GM12878 (cell line): ENCODE data around the gene SORCS1. TPM values are rescaled to one million over a fixed set of nuclear protein-coding genes. Genes with fewer than 3 reads are reported as not detected.

Source experiments
- ATAC-seq: fragments of 200-7000 bp; cut with Tn5 transposase; 3 replicates; pipeline ENCODE4 v1.9.1; 2020; ENCODE audit warnings: mild to moderate bottlenecking, moderate library complexity
- BruUV-seq: library from RNA; stranded (reverse); fragments of 400-500 nt; replicated peaks from 2 replicates; lab custom pipeline; 2021; lab: Mats Ljungman, UMichigan
- CTCF ChIA-PET: fragments of 300-600 bp; sonication (Branson Sonifier 250); formaldehyde crosslinking; extraction: SDS; loops from one replicate; lab custom pipeline; 2021; ENCODE audit warnings: inconsistent platforms; lab: Yijun Ruan, JAX
- POLR2A ChIA-PET: fragments of 350-600 bp; formaldehyde crosslinking; extraction: SDS; loops from one replicate; lab custom pipeline; 2021; ENCODE audit warnings: inconsistent platforms; lab: Charles Lee
- RAD21 ChIA-PET: fragments of 300-600 bp; sonication (Branson Sonifier 250); formaldehyde crosslinking; loops from one replicate; lab custom pipeline; 2023; ENCODE audit warnings: antibody characterized with exemption; ENCODE audit not compliant: unreplicated experiment; lab: Charles Lee
- SMC1A ChIA-PET: fragments of 300-600 bp; sonication (Branson Sonifier 250); formaldehyde crosslinking; loops from one replicate; lab custom pipeline; 2023; ENCODE audit not compliant: unreplicated experiment, uncharacterized antibody; lab: Charles Lee
- DNase-seq: peaks from one replicate; pipeline ENCODE4 v3.0.0-alpha.2; 2011; ENCODE audit warnings: low read depth, low spot score
- FAIRE-seq: peaks from 3 replicates; lab custom pipeline; 2011; peaks lifted over from hg19 to GRCh38; lab: Jason Lieb, UNC
- H2AFZ ChIP-seq: 2 replicates; pipeline ENCODE4 v1.6.0; 2011; ENCODE audit warnings: low read depth, low read length, control low read depth; ENCODE audit not compliant: control insufficient read depth
- H3K27ac ChIP-seq: 2 replicates; pipeline ENCODE4 v1.5.1; 2011; ENCODE audit warnings: control low read depth; ENCODE audit not compliant: control insufficient read depth, insufficient read depth
- H3K27me3 ChIP-seq, 2 experiments: replicated peaks in 1 of 2; 2 replicates each; pipeline versions ENCODE4 v1.6.0 to v1.6.1; 2011; ENCODE audit warnings: low read length in 1 of 2; ENCODE audit not compliant: control insufficient read depth in 2 of 2, insufficient read depth in 2 of 2
- H3K36me3 ChIP-seq, 2 experiments: 2 replicates each; pipeline ENCODE4 v1.5.1; 2011; ENCODE audit warnings: low read length in 1 of 2; ENCODE audit not compliant: control insufficient read depth in 2 of 2, insufficient read depth in 2 of 2
- H3K4me1 ChIP-seq: 2 replicates; pipeline ENCODE4 v1.6.1; 2011; ENCODE audit warnings: mild to moderate bottlenecking, low read length, moderate library complexity, mixed read lengths; ENCODE audit not compliant: control insufficient read depth, insufficient read depth
- H3K4me2 ChIP-seq: 2 replicates; pipeline ENCODE4 v1.6.0; 2011; ENCODE audit warnings: control low read depth; ENCODE audit not compliant: control insufficient read depth, insufficient read depth
- H3K4me3 ChIP-seq: fragments of 200-600 bp; sonication (generic); 2 replicates; pipeline ENCODE4 v1.5.1; 2016
- H3K79me2 ChIP-seq: 2 replicates; pipeline ENCODE4 v1.6.0; 2011; ENCODE audit warnings: low read length; ENCODE audit not compliant: control insufficient read depth, insufficient read depth
- H3K9ac ChIP-seq: 2 replicates; pipeline ENCODE4 v1.8.0; 2011; ENCODE audit warnings: low read length, control low read depth, mixed read lengths; ENCODE audit not compliant: control insufficient read depth, insufficient read depth
- H3K9me3 ChIP-seq: replicated peaks from 3 replicates; pipeline ENCODE4 v1.5.1; 2011; ENCODE audit warnings: mild to moderate bottlenecking, low read length; ENCODE audit not compliant: control insufficient read depth, insufficient read depth
- H4K20me1 ChIP-seq: 2 replicates; pipeline ENCODE4 v1.6.0; 2011; ENCODE audit not compliant: control insufficient read depth, insufficient read depth
- BACH1 ChIP-seq: fragments of 450-650 bp; IDR thresholded peaks from 2 replicates; pipeline ENCODE4 v1.6.1; 2017; ENCODE audit warnings: mild to moderate bottlenecking, borderline replicate concordance
- CHD2 ChIP-seq: IDR thresholded peaks from 2 replicates; pipeline ENCODE4 v1.6.1; 2011; ENCODE audit warnings: low read depth, low read length, improper control_type of control experiment, borderline replicate concordance
- EP300 ChIP-seq, 2 experiments: fragments of 150-350 bp in 1 of 2; IDR thresholded peaks; 2 replicates each; pipeline ENCODE4 v1.6.1; 2011 to 2012; ENCODE audit warnings: low read depth in 2 of 2, low read length in 2 of 2, borderline replicate concordance in 1 of 2, improper control_type of control experiment in 1 of 2, inconsistent platforms in 1 of 2; ENCODE audit not compliant: control insufficient read depth in 1 of 2
- FOXK2 ChIP-seq: fragments of 450-650 bp; IDR thresholded peaks from 2 replicates; pipeline ENCODE4 v1.6.1; 2017; ENCODE audit warnings: mild to moderate bottlenecking, moderate library complexity
- HDGF ChIP-seq: fragments of 450-650 bp; IDR thresholded peaks from 2 replicates; pipeline ENCODE4 v1.6.1; 2016; ENCODE audit warnings: antibody characterized with exemption
- IKZF2 ChIP-seq, 2 experiments: fragments of 450-650 bp; IDR thresholded peaks; 2 replicates each; pipeline ENCODE4 v1.6.1; 2017; ENCODE audit warnings: mild to moderate bottlenecking in 2 of 2, moderate library complexity in 2 of 2
- MEF2B ChIP-seq: fragments of 450-650 bp; IDR thresholded peaks from 2 replicates; pipeline ENCODE4 v1.6.1; 2018; ENCODE audit warnings: mild to moderate bottlenecking, moderate library complexity; ENCODE audit not compliant: partially characterized antibody, poor library complexity, severe bottlenecking
- NFYA ChIP-seq: IDR thresholded peaks from 2 replicates; pipeline ENCODE4 v1.6.1; 2011; ENCODE audit warnings: low read depth, mild to moderate bottlenecking, low read length, improper control_type of control experiment, borderline replicate concordance
- PAX8 ChIP-seq: fragments of 450-650 bp; IDR thresholded peaks from 2 replicates; pipeline ENCODE4 v1.6.1; 2017; ENCODE audit warnings: mild to moderate bottlenecking, moderate library complexity
- RFX5 ChIP-seq: IDR thresholded peaks from 2 replicates; pipeline ENCODE4 v1.6.1; 2011; ENCODE audit warnings: low read depth, low read length, improper control_type of control experiment
- SMAD5 ChIP-seq: IDR thresholded peaks from 2 replicates; pipeline ENCODE4 v1.6.1; 2016; ENCODE audit warnings: antibody characterized with exemption, low read depth
- SUPT20H ChIP-seq: IDR thresholded peaks from 2 replicates; pipeline ENCODE4 v1.6.1; 2011; ENCODE audit warnings: low read depth, mild to moderate bottlenecking, low read length, moderate library complexity, borderline replicate concordance; ENCODE audit not compliant: control insufficient read depth
- YBX1 ChIP-seq: fragments of 450-650 bp; IDR thresholded peaks from 2 replicates; pipeline ENCODE4 v1.6.1; 2016; ENCODE audit warnings: antibody characterized with exemption
- WGBS: methylation state at CpG from one replicate; pipeline ENCODE4 v1.1.6; 2016; ENCODE audit warnings: low lambda C conversion rate; ENCODE audit not compliant: insufficient replicate concordance, insufficient coverage; ENCODE audit errors: missing lambda C conversion rate; 5-methylcytosine and 5-hydroxymethylcytosine counted together
- in situ Hi-C: fragments of 300-500 bp; cut with MboI; formaldehyde crosslinking; loops from 9 replicates; pipeline ENCODE4 v1.14.3; 2018; ENCODE audit warnings: mixed read lengths
- intact Hi-C: fragments of 100-400 bp; cut with micrococcal nuclease; formaldehyde crosslinking; loops from one replicate; pipeline ENCODE4 v1.14.2; 2022; ENCODE audit not compliant: unreplicated experiment
- polyA plus RNA-seq, 11 experiments: library from polyadenylated mRNA; depleted of rRNA in 4 of 11; unstranded in 6 of 11; stranded (reverse) in 5 of 11; fragments of >200 nt; fragmentation: Nextera tagmentation in 4 of 11; fragmentation: Illumina TruSeq in 1 of 11; extraction: Ambion mirVana in 4 of 11; extraction: Trizol in 1 of 11; gene quantifications; 1 replicate in 1 of 11; 2 replicates in 10 of 11; pipeline versions ENCODE4 v1.2.1 to v1.2.3, GENCODE V29; 2011 to 2016; ENCODE audit warnings: inconsistent platforms in 2 of 11, missing spikeins in 2 of 11, low read depth in 1 of 11
- total RNA-seq, 4 experiments: library from RNA; depleted of rRNA in 3 of 4; stranded (reverse); fragments of >200 nt in 3 of 4; fragmentation: Illumina TruSeq in 1 of 4; extraction: Trizol in 1 of 4; gene quantifications; 2 replicates each; pipeline versions ENCODE4 v1.2.1 to v1.2.3, GENCODE V29; 2013 to 2021
- TF ChIP-seq, protein P1 (sequence below): fragments of 450-650 bp; formaldehyde crosslinking; IDR thresholded peaks from 2 replicates; pipeline ENCODE4 v1.4.0; 2020; ENCODE audit warnings: mild to moderate bottlenecking, moderate library complexity

Gene SORCS1
- total and polyA plus RNA-seq, 10 of the 15 experiments (the other 5 are each of a cell fraction or from before 2014, with no cell fraction given), result 0.02 to 9.6 (median 0.06) TPM; not detected in 3

DNA sequence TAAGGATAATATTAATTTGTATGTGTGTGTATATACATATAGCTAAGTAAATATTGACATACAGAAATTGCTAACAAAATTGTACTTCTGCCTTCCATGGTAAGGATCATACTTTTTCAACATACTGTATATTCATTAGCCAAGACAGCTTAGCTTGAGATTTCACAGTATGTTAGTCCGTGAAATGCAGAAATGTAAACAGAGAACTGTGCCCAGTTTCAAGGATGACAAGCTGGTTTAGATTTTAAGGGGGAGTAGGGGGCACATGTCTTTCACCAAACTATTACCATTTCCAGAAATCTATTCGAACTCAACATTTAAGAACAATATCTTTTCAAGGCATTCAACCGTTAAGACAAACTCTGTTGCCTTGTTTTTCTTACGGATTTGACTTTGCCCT, 182.2 kb downstream of the SORCS1 start:
- FAIRE-seq, result no peak
- Histone ChIP-seq H3K27me3 (no peaks in the 10 kb centered on the region), H4K20me1 (no peaks in the 10 kb centered on the region), H3K27ac (no peak overlapping the region), H2AFZ (no peak overlapping the region), H3K4me2 (no peak overlapping the region), H3K4me1 (0 out of 2 replicates have a peak, but pooled peaks cover 3% of the 10 kb centered on the region), H3K9me3 (no peaks in the 10 kb centered on the region), H3K79me2 (no peaks in the 10 kb centered on the region), H3K36me3 (no peaks in the 10 kb centered on the region), H3K4me3 (no peak overlapping the region), H3K9ac (no peak overlapping the region)
- ChIA-PET CTCF (interaction anchor here (0.9 to 3.9 kb wide), 5 partner anchors 43 to 271 kb away, joined by 3 to 93 read pairs (median 7); no protein-coding TSS in a partner anchor), SMC1A (interaction anchor here (0.8 to 5.2 kb wide), 8 partner anchors 11 to 276 kb away, joined by 3 to 31 read pairs (median 4); no protein-coding TSS in a partner anchor), RAD21 (interaction anchor here (1.1 to 4.6 kb wide), 5 partner anchors 9 to 357 kb away, joined by 3 to 92 read pairs (median 12); no protein-coding TSS in a partner anchor), POLR2A (no interaction called here)
- ATAC-seq, result no peak
- WGBS, result 49% methylated on average over 4 of the region's 4 CpGs
- DNase-seq, result no peak
- TF ChIP-seq NFYA, result no peak
- no peak for TF ChIP-seq FOXK2
- TF ChIP-seq, protein P1, sequence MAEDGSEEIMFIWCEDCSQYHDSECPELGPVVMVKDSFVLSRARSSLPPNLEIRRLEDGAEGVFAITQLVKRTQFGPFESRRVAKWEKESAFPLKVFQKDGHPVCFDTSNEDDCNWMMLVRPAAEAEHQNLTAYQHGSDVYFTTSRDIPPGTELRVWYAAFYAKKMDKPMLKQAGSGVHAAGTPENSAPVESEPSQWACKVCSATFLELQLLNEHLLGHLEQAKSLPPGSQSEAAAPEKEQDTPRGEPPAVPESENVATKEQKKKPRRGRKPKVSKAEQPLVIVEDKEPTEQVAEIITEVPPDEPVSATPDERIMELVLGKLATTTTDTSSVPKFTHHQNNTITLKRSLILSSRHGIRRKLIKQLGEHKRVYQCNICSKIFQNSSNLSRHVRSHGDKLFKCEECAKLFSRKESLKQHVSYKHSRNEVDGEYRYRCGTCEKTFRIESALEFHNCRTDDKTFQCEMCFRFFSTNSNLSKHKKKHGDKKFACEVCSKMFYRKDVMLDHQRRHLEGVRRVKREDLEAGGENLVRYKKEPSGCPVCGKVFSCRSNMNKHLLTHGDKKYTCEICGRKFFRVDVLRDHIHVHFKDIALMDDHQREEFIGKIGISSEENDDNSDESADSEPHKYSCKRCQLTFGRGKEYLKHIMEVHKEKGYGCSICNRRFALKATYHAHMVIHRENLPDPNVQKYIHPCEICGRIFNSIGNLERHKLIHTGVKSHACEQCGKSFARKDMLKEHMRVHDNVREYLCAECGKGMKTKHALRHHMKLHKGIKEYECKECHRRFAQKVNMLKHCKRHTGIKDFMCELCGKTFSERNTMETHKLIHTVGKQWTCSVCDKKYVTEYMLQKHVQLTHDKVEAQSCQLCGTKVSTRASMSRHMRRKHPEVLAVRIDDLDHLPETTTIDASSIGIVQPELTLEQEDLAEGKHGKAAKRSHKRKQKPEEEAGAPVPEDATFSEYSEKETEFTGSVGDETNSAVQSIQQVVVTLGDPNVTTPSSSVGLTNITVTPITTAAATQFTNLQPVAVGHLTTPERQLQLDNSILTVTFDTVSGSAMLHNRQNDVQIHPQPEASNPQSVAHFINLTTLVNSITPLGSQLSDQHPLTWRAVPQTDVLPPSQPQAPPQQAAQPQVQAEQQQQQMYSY (CRISPR knock-in tag), result no peak
- TF ChIP-seq CHD2, result no peak
- no peak for TF ChIP-seq BACH1
- TF ChIP-seq SMAD5, result no peak
- no peak for TF ChIP-seq RFX5
- TF ChIP-seq EP300 (IDR thresholded peaks at IDR 0.05; ENCODE audit: borderline replicate concordance in 1 of 2, control insufficient read depth in 1 of 2, low read depth in 2 of 2, low read length in 2 of 2), result no peak
- TF ChIP-seq SUPT20H, result no peak
- TF ChIP-seq MEF2B, result no peak
- no peak for TF ChIP-seq HDGF
- TF ChIP-seq IKZF2 (IDR thresholded peaks at IDR 0.05), result no peak
- TF ChIP-seq YBX1, result no peak
- no peak for TF ChIP-seq PAX8
- BruUV-seq, result no TSS peak
- intact Hi-C loops (no loop called here), in situ Hi-C loops (loop anchor here (10.0 kb wide), 1 partner anchor 277 kb away; no protein-coding TSS in a partner anchor)
